Chondrocyte (in vitro differentiated cells): ENCODE data around the gene GHRHR. TPM values are rescaled to one million over a fixed set of nuclear protein-coding genes. Genes with fewer than 3 reads are reported as not detected.

ENCODE experiments used
- DNase-seq: peaks from one replicate; pipeline ENCODE4 v3.0.0; 2021; ENCODE audit warnings: mixed read lengths, low spot score
- H3K27ac Mint-ChIP-seq: one replicate; pipeline ENCODE4 v1.8.0; 2021; ENCODE audit warnings: mild to moderate bottlenecking, moderate library complexity, mixed read lengths; ENCODE audit not compliant: unreplicated experiment
- H3K27me3 Mint-ChIP-seq: 2 replicates; pipeline ENCODE4 v1.8.0; 2021; ENCODE audit warnings: low read depth, mixed read lengths
- H3K36me3 Mint-ChIP-seq: 2 replicates; pipeline ENCODE4 v1.8.0; 2021; ENCODE audit warnings: low read depth, mixed read lengths
- H3K4me1 Mint-ChIP-seq: 2 replicates; pipeline ENCODE4 v1.8.0; 2021; ENCODE audit warnings: low read depth, mild to moderate bottlenecking, mixed read lengths
- H3K4me3 Mint-ChIP-seq: one replicate; pipeline ENCODE4 v1.8.0; 2021; ENCODE audit warnings: mild to moderate bottlenecking, moderate library complexity, mixed read lengths; ENCODE audit not compliant: unreplicated experiment
- H3K9me3 Mint-ChIP-seq: 2 replicates; pipeline ENCODE4 v1.8.0; 2021; ENCODE audit warnings: low read depth, mixed read lengths
- CTCF ChIP-seq: fragments of 200-600 bp; sonication (generic); IDR thresholded peaks from 2 replicates; pipeline ENCODE4 v1.5.0; 2021; ENCODE audit warnings: antibody characterized with exemption, mild to moderate bottlenecking, moderate library complexity
- total RNA-seq: library from RNA; stranded (reverse); gene quantifications from 3 replicates; pipeline ENCODE4 v1.2.1, GENCODE V29; 2021

GHRHR gene
- total RNA-seq, 1 donor from 2014 or later = not detected

- DNase-seq = no peak
- Mint-ChIP-seq H3K4me1 (peaks cover 12% of the 10 kb centered on the region), H3K27me3 (peaks cover 39% of the 10 kb centered on the region), H3K9me3 (no peaks in the 10 kb centered on the region), H3K4me3 (no peak overlapping the region), H3K27ac (no peak overlapping the region), H3K36me3 (no peaks in the 10 kb centered on the region)
- TF ChIP-seq CTCF = no peak
Measured at GRCh38 chr7:30988351-30989005, 24.7 kb downstream of the GHRHR start.

DNA sequence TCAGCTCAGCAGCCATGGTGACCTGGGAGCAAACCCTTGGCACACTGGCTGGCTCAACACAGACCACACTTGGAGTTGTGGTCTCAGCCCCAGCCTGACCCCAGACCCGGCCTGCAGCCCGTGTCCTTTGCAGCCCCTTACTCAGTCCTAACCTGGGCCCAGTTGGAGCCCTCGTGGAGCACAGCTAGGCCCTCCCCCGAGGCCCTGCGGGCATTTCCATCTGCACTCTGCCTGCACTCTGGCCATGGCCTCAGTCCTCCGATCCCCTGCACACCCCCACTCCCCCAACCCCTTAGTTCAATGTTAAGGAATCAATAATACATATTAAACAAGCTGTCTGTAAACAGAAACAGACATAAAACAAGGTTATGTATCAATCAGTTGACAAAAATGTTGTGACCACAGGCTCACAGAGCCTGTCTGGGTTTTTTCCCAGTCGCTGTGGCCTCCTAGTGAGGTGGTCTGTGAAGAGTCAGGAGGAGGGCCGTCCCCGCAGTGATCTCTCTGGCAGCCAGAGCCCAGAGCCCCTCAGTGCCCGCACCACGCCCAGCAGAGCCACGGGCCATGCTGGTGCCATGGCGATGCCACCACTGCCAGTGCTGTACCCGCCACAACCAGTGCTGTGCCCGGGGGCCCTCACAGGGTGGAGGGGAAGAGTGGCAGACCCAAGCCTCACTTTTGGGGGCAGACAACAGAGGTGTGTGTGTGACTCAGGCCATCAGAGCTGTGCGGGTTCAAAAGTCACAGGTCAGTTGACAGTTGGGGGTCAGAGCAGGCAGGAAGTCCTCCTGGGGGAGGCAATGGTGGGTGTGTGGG is 25.5 kb downstream of the GHRHR start:
- H3K36me3 Mint-ChIP-seq = no peaks in the 10 kb centered on the region
- H3K4me3 Mint-ChIP-seq = no peak overlapping the region
- no peak for DNase-seq
- H3K4me1 Mint-ChIP-seq = peaks cover 9% of the 10 kb centered on the region
- H3K27me3 Mint-ChIP-seq = peaks cover 32% of the 10 kb centered on the region
- no peak overlapping the region for H3K27ac Mint-ChIP-seq
- no peaks in the 10 kb centered on the region for H3K9me3 Mint-ChIP-seq
- no peak for TF ChIP-seq CTCF

DNA sequence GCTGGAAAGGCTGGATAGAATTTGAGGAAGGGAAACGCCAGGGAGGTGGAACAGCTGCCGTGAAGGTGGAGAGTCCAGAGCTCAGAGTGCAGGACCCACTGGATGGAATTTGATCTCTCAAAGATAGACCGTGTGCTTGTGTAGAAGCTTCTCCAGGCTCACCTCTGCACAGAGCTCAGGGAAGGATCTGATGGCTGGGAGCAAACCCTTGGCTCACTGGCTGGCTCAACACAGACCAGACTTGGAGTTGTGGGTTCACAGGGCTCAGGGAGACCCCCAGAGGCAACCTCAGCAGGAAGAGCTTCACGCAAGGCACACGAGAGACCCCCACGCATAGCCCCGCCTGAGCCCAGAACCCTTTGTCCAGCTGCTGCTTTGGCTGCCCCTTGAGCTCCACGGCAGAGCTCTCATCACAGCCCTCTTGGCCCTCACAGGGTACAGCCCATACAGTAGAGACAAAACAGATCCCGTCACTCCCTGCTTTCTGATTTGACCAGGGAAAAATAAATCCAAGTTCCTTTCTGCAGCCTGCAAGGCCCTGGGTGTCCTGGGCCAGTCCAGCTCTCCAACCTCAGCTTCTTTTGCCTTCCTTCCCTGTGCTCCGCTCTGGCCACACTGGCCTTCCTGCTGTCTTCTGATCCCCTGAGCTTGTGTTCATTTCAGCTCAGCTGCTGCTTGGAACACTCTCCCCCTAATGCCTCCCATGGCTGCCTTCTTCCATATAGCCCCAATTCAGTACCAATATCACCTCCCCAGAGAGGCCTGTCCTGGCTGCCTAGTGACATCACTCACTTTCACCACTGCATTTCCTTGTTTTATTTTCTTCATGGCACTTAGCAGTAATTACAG is 26.3 kb downstream of the GHRHR start:
- Mint-ChIP-seq H3K4me1 (peaks cover 9% of the 10 kb centered on the region), H3K27ac (no peak overlapping the region), H3K36me3 (no peaks in the 10 kb centered on the region), H3K4me3 (no peak overlapping the region), H3K27me3 (peaks cover 26% of the 10 kb centered on the region), H3K9me3 (no peaks in the 10 kb centered on the region)
- DNase-seq = no peak
- no peak for TF ChIP-seq CTCF

- Mint-ChIP-seq H3K36me3 (no peaks in the 10 kb centered on the region), H3K27ac (no peak overlapping the region), H3K4me3 (no peak overlapping the region), H3K9me3 (no peaks in the 10 kb centered on the region), H3K4me1 (peaks cover 9% of the 10 kb centered on the region), H3K27me3 (peaks cover 24% of the 10 kb centered on the region)
- no peak for TF ChIP-seq CTCF
- no peak for DNase-seq
Measured at GRCh38 chr7:30990673-30991170, 27.0 kb downstream of the GHRHR start.

DNA sequence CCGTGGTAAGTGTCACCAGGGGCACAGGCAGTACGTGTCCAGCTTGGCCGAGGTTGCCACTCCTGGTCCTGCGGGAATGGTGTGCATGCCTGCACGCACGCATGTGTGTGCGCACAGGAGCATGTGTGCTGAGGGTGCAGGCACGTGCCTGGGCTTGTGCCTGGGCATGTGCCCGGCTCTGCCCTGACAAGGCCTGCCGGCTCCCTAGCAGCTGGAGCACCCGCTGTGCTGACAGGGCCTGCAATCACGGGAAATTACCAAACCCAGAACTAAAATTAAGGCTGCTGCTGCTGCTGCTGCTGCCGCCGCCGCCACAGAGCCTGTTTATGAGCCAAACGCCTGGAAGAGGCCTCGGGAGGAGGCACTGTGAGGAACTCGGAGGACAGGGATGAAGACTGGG is 28.7 kb downstream of the GHRHR start:
- no peak for TF ChIP-seq CTCF
- Mint-ChIP-seq H3K36me3 (no peaks in the 10 kb centered on the region), H3K9me3 (no peaks in the 10 kb centered on the region), H3K27ac (no peak overlapping the region), H3K4me1 (peaks cover 9% of the 10 kb centered on the region), H3K4me3 (no peak overlapping the region), H3K27me3 (peaks cover 7% of the 10 kb centered on the region)
- DNase-seq = no peak
